HG02884 (cell line): ENCODE data around the gene CCDC12.

ENCODE experiments used
- ATAC-seq: cut with Tn5 transposase; IDR thresholded peaks from one replicate; pipeline ENCODE4 v1.9.1; 2021; ENCODE audit warnings: mild to moderate bottlenecking, moderate library complexity; ENCODE audit not compliant: unreplicated experiment

CCDC12 gene

GRCh38 chr3:46881596-46882376 lies 94.8 kb downstream of the CCDC12 start:
- ATAC-seq, result no peak

- ATAC-seq, result no peak
Measured at GRCh38 chr3:46880884-46881595, 95.5 kb downstream of the CCDC12 start.

GRCh38 chr3:46878781-46879436 lies 97.6 kb downstream of the CCDC12 start:
- no peak for ATAC-seq

- no peak for ATAC-seq
Measured at GRCh38 chr3:46877406-46878125, 99.0 kb downstream of the CCDC12 start, which contains the start of gene PTH1R. Gene PTH1R (plus strand): TSS chr3:46877721. CDS start chr3:46883560, 5,839 bp downstream.

GRCh38 chr3:46876313-46877300 lies 99.9 kb downstream of the CCDC12 start:
- no peak for ATAC-seq

- ATAC-seq, result no peak
Measured at GRCh38 chr3:46875560-46875959, 101.0 kb downstream of the CCDC12 start.

GRCh38 chr3:46874430-46874829 lies 102.1 kb downstream of the CCDC12 start:
- ATAC-seq, result no peak

- ATAC-seq, result no peak
Measured at GRCh38 chr3:46873521-46873920, 103.0 kb downstream of the CCDC12 start.
